Body of pancreas (tissue), 4 donors: Measurements from ENCODE around the gene GRM4. TPM values are rescaled to one million over a fixed set of nuclear protein-coding genes. Genes with fewer than 3 reads are reported as not detected.

Experiments used
- ATAC-seq: fragments of 150-250 bp; one replicate; pipeline ENCODE4 v1.9.1; 2016
- DNase-seq, 4 donors: peaks; one replicate each; pipeline ENCODE4 v3.0.0-alpha.2; 2019
- H3K27ac ChIP-seq, 4 donors: fragments of 200-600 bp; sonication (generic); 1 replicate in 3 of 4; 2 replicates in 1 of 4; pipeline versions ENCODE4 v1.5.1 to v1.6.1; 2016 to 2019; ENCODE audit warnings: mild to moderate bottlenecking in 1 of 4, mixed read lengths in 1 of 4, moderate library complexity in 1 of 4
- H3K27me3 ChIP-seq, 2 donors: fragments of 200-600 bp; sonication (generic); one replicate each; pipeline ENCODE4 v1.6.0; 2016; ENCODE audit warnings: mild to moderate bottlenecking in 1 of 2
- H3K36me3 ChIP-seq, 2 donors: fragments of 200-600 bp; sonication (generic); replicated peaks in 1 of 2; 2 replicates each; pipeline ENCODE4 v1.5.1; 2016; ENCODE audit warnings: low read depth in 2 of 2; ENCODE audit not compliant: insufficient read depth in 1 of 2
- H3K4me1 ChIP-seq: fragments of 200-600 bp; sonication (generic); one replicate; pipeline ENCODE4 v1.6.0; 2016
- H3K4me3 ChIP-seq, 2 donors: fragments of 200-600 bp; sonication (generic); 1 replicate in 1 of 2; 2 replicates in 1 of 2; pipeline ENCODE4 v1.5.1; 2016 to 2019
- H3K9me3 ChIP-seq, 3 donors: fragments of 200-600 bp; sonication (generic); 1 replicate in 2 of 3; 2 replicates in 1 of 3; pipeline ENCODE4 v1.5.1; 2016
- CTCF ChIP-seq, 7 experiments: fragments of 450-650 bp in 4 of 7; fragments of 200-600 bp in 3 of 7; sonication (generic) in 3 of 7; IDR thresholded peaks; one replicate each; pipeline ENCODE4 v1.5.1; 2016 to 2019; ENCODE audit warnings: antibody characterized with exemption in 7 of 7
- POLR2A ChIP-seq, 3 donors: fragments of 450-650 bp; IDR thresholded peaks; one replicate each; pipeline ENCODE4 v1.6.1; 2016; ENCODE audit warnings: antibody characterized with exemption in 3 of 3, mild to moderate bottlenecking in 2 of 3
- WGBS, 2 donors: methylation state at CpG; one replicate each; pipeline ENCODE4 v1.1.5; 2017; 5-methylcytosine and 5-hydroxymethylcytosine counted together
- intact Hi-C: fragments of 100-400 bp; cut with DNase I; formaldehyde crosslinking; loops from one replicate; pipeline ENCODE4 v1.15.1; 2023
- total RNA-seq, 2 donors: library from RNA; depleted of rRNA; stranded (reverse); fragments of >200 nt; gene quantifications; one replicate each; pipeline ENCODE4 v1.1.0, GENCODE V29; 2016

GRM4 gene
- total RNA-seq, 2 donors from 2014 or later = 0.33 TPM; not detected in 1

DNA sequence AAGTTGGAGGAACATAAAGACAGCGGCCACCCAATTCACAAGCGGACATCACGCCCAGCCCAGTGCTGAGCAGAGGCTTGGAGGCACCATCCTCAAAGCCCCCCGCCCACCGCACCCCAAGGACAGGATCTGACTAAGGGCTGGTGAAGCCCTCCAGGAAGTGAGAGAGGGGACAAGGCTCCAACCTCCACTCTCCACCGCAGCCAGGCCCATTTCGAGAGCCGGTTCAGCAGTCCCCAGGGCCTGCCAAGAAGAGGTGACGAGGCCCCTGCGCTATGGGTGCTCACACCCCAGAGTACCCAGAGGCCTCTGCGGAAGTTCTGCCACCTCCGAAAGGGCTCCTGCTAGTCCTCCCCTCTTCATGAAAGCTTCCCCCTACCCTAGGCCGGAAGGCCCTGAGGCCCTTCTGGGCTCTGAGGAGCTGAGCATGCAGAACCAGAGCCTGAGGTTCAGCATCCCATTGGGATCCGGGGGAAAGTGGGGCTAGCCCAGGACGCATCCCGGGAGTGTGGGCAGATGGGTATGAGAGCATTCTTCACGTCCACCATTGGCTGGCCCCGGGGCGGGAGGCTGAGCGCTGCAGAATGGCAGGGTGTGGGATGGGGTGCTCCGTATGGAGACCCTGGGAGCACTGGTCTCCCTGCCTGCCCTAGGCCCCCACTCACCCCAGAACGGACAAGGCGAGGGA, 2.5 kb downstream of the GRM4 start:
- H3K27me3 ChIP-seq = peaks cover 0 to 55% of the 10 kb centered on the region in 2 donors
- no peak for ATAC-seq
- no peaks in the 10 kb centered on the region for H3K9me3 ChIP-seq
- peaks cover 26% of the 10 kb centered on the region for H3K4me1 ChIP-seq
- DNase-seq = no peak
- 20 to 46% methylated on average over 1 to 23 of the region's 23 CpGs for WGBS, 2 donors
- TF ChIP-seq POLR2A (IDR thresholded peaks at IDR 0.05) = no peak
- intact Hi-C loops = no loop called here
- H3K36me3 ChIP-seq = no peaks in the 10 kb centered on the region
- H3K27ac ChIP-seq = no peak overlapping the region
- H3K4me3 ChIP-seq = no peak overlapping the region

GRCh38 chr6:34142061-34142998, 3.6 kb downstream of the GRM4 start:
- H3K27ac ChIP-seq = no peak overlapping the region
- WGBS, 2 donors = 21 to 28% methylated on average over 23 to 28 of the region's 29 CpGs
- DNase-seq (no peak), ATAC-seq (no peak)
- no peaks in the 10 kb centered on the region for H3K9me3 ChIP-seq
- TF ChIP-seq POLR2A (IDR thresholded peaks at IDR 0.05) = no peak
- no peak for TF ChIP-seq CTCF (IDR thresholded peaks at IDR 0.05)
- H3K4me3 ChIP-seq = no peak overlapping the region
- peaks cover 0 to 55% of the 10 kb centered on the region in 2 donors for H3K27me3 ChIP-seq
- H3K4me1 ChIP-seq = peaks cover 26% of the 10 kb centered on the region
- H3K36me3 ChIP-seq = no peaks in the 10 kb centered on the region
- intact Hi-C loops = no loop called here

GRCh38 chr6:34140075-34140474, 5.8 kb downstream of the GRM4 start:
- DNase-seq (no peak), ATAC-seq (no peak)
- TF ChIP-seq CTCF (IDR thresholded peaks at IDR 0.05) (no peak), POLR2A (IDR thresholded peaks at IDR 0.05) (no peak)
- Histone ChIP-seq H3K27ac (no peak overlapping the region), H3K36me3 (no peaks in the 10 kb centered on the region), H3K9me3 (no peaks in the 10 kb centered on the region), H3K27me3 (peaks cover 0 to 44% of the 10 kb centered on the region in 2 donors), H3K4me3 (no peak overlapping the region), H3K4me1 (peaks cover 17% of the 10 kb centered on the region)
- 67 to 77% methylated on average over 5 of the region's 5 CpGs for WGBS, 2 donors
- intact Hi-C loops = no loop called here

DNA sequence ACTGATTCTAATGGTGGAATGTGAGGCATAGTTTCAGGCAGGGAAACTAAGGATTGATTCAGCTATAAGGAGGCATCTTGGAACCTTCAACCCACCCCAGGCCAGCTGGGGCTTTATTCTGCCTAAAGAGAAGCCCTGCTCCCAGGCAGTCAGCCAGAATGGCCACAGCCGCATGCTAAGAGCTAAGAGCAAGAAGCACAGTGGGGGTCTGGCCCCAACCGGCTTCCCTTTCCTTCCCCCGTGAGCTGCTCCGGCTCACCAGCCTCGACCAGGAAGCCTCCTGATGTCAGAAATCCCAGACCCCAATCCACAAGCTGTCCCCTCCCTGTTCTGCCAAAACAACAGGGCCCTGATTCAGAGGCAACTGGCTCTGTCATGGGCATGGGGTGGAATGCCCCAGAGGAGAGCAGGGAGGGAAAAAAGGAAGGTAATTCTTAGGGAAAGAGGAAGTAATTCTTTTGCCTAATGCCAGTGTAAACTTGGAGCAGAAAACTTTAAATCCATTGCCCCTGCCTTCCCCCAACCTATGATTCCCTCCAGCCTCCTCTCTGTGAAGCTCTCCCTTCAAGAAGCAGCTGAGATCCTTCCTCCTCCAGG, 6.9 kb downstream of the GRM4 start:
- no peak overlapping the region for H3K27ac ChIP-seq
- peaks cover 6% of the 10 kb centered on the region for H3K4me1 ChIP-seq
- no peak for DNase-seq
- H3K27me3 ChIP-seq = peaks cover 0 to 33% of the 10 kb centered on the region in 2 donors
- H3K9me3 ChIP-seq = no peaks in the 10 kb centered on the region
- intact Hi-C loops = no loop called here
- no peak for ATAC-seq
- no peak overlapping the region for H3K4me3 ChIP-seq
- TF ChIP-seq CTCF (IDR thresholded peaks at IDR 0.05) = no peak
- TF ChIP-seq POLR2A (IDR thresholded peaks at IDR 0.05) = no peak
- H3K36me3 ChIP-seq = no peaks in the 10 kb centered on the region
- WGBS, 2 donors = 30 to 55% methylated on average over 2 to 5 of the region's 5 CpGs

DNA sequence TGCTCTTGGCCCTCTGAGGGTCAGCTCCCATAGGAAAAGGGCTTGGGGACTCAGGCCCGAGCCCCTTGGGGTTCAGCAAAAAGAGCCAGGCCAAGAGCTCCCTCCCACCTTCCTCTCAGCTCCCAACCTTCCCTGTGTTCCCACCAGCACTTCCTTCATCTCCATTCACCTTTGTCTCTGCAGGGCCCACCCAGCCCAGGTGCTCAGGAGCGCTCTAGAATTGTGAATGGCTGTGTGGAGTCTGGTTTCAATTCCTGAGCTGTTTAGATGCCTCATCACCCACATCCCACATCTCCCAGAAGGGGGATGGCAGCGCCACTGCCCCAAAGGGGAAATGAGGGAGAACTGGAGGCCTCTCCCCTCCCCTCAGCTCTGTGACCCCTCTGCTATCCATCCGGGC, 7.7 kb downstream of the GRM4 start:
- Histone ChIP-seq H3K36me3 (no peaks in the 10 kb centered on the region), H3K4me1 (no peaks in the 10 kb centered on the region), H3K9me3 (no peaks in the 10 kb centered on the region), H3K4me3 (no peak overlapping the region), H3K27ac (no peak overlapping the region), H3K27me3 (peaks cover 0 to 26% of the 10 kb centered on the region in 2 donors)
- TF ChIP-seq CTCF (IDR thresholded peaks at IDR 0.05) = no peak
- no peak for TF ChIP-seq POLR2A (IDR thresholded peaks at IDR 0.05)
- WGBS, 2 donors = 51 to 59% methylated on average over 4 of the region's 4 CpGs
- no peak for DNase-seq
- intact Hi-C loops = no loop called here
- no peak for ATAC-seq
